Measurements from ENCODE around the gene TNFAIP8L1.

DNA sequence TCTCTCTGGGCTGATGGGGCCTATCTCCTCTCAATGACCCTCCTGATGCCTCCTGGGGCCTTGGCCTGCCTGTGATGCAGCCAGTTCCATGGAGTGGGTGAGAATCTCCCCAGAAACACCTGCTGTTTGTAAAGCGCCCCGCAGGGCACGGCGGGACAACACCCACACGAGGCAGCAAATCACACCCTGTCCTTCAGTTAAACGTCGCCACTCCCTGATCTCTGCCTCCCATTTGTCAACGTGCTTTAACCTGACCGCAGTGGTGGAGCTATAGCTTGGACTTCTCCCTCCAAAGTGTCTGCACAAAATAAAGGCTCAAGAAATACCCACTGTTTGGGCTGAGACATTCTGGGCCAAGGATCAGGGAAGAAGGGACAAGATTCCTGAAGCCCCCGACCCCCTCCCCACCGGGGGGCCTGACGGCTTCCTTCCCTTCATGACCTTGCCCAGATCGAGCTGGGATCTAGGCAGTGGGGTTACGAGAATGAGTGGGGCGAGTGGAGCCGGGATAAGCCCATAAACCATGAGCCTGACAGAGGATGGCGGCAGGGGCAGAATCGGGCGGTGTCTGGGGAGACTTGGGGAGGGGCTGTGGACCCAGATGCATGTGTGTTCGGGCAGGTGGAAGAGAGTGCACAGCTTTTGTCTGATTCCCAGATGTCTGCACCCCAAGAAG is 22.8 kb downstream of the TNFAIP8L1 start:
- TF ChIP-seq CTCF (IDR thresholded peaks at IDR 0.05) (no peak), POLR2A (IDR thresholded peaks at IDR 0.05) (no peak)

Measured in thyroid gland (tissue), 4 donors.